GM19452 (cell line): ENCODE results near the gene NLRP1.

ENCODE experiments used
- ATAC-seq: cut with Tn5 transposase; IDR thresholded peaks from one replicate; pipeline ENCODE4 v1.9.1; 2021; ENCODE audit not compliant: unreplicated experiment

The NLRP1 gene

DNA sequence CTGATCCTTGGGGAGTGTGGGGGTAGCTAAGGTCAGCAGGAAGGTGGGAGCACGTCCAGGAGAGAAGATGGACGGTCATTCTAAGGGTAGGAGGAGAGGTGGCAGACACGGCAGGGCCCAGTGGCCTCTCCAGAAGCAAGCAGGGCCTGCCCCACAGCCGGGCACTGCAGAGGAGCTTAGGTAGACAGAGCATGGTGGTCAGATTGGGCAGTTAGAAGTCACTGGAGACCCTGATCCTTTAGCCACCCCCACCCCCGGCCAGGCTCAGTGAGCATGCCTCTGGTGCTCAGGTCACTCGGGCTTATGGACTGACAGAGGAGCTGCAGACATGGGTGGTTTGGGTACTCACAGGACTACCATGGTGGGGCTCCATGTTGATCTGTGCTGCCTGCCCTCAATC lies 26.3 kb downstream of the NLRP1 start:
- no peak for ATAC-seq

DNA sequence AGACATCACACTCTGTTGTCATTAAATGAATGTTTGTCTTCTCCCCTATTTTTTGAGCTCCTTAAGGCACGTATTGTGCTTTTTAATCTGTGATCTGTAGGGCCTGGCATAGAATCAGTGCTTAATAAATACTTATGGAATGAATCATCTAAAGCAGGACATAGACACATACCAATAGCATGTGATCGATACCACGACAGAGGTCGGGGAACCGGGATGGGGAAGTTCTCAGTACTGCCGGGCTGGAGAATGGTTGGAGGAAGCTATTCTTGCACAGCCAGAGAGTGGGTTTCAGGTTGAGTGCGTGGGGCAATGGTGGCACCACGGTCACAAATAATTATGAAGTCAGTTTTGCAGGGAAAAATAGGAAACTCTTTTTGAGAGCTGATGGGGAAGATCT lies 26.8 kb downstream of the NLRP1 start:
- no peak for ATAC-seq

DNA sequence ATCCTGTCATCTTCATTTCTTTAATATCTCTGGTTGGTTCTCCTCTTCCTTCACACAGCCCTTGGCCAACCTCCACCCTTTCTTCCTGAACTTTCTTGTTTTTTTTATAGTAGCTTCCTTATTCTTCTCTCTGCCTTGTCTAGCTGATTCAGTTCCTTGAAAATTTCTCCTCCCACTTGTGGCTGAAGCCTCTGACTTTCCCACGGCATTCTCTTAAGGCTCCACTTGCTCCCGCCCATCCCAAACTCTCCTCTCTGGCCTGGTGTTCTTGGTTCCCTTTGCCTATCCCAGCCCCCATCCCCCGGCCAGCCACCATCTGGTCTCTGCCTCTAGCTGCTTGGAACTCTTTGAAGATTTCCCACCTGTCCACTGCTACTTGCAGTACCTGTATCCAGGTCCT lies 29.1 kb downstream of the NLRP1 start:
- no peak for ATAC-seq

DNA sequence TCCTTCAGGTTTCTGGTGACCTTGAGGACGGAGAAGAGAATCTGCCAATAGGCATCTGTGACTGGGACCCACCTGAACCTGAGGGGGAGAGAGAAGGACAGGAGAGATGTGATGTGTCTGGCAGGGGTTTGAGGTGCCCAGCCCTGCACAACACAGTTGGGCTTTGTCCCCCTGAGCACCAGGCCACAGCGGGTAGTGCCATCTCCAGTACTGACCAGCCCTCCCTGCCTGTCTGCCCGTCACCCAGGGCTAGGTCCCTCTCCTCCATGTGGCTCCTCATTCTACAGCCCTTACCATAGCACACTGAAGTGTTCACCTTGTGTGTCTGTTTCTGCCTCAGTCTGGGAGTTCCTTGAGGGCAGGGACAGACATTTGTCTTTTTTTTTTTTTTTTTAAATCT lies 30.8 kb downstream of the NLRP1 start:
- ATAC-seq, result no peak

DNA sequence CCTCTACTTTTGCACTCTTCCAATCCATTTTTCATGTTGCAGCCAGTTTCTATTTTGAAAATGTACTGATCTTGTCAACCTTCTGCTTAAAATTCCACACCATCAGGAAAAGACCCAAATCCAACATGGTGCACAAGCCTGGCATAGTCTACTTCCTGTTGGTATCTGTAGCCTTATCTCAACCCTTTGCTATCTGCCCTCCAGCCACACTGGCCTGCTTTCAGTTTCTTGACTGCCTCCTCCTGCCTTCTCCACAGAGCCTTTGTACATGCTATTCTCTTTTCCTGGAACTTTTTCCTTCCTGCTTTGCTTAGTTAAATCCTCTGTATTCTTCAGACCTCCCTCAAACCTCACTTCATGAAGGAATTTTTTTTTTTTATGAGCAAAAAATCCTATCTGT lies 31.5 kb downstream of the NLRP1 start:
- no peak for ATAC-seq

DNA sequence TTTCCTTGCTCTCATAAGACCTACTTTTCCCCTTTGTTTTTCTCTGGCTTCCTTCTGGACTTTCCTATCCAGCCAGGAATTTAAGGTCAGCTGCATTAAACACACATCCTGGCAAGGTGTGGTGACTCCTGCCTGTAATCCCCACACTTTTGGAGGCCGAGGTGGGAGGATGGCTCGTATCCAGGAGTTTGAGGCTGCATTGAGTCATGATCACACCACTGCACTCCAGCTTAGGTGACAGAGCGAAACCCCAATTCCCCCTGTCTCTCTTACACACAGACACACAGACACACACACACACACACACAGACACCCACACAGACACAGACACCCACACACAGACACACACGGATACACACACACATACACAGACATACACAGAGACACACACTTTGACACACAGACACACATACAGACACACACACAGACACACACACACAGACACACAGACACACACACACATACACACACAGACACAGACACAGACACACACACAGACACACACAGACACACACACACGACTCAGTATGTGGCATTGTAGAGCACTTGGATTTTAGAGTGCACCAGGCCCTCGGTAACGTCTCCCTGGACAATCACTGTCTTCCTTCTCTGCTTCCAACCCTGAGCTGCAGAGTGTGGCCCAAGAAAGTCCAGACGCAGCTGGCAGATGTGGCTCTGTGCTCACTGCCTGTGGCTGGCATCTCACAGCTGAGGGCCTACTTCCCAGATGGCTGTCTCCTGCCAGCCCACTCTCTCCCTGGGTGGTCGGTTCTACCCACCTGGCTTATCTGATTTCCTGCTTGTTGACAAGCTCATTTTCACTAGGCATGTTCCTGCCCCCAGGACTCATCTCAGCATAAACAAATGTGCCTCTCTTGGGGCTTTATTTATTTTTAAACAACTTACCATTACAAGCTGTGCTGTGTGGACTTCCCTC lies 39.0 kb downstream of the NLRP1 start:
- ATAC-seq, result no peak

DNA sequence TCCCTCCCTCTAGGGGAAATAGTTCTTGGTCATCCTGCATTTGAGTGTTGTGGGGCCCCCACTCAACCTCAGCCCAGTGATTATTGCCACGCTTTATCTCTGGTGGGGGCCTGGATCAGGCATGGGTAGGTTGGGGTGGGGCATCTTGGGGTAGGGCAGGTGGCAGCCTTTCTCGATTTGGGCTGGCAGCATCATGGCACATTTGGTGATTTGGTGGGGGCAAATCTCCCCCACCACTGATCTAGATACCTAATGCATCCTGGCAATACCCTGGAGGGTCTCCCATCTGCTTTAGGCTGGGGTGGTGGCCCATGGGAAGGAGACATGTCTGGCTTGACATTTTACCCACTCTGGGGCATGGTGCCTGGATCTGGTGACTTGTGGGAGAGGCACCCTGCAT lies 40.2 kb downstream of the NLRP1 start:
- ATAC-seq, result no peak

DNA sequence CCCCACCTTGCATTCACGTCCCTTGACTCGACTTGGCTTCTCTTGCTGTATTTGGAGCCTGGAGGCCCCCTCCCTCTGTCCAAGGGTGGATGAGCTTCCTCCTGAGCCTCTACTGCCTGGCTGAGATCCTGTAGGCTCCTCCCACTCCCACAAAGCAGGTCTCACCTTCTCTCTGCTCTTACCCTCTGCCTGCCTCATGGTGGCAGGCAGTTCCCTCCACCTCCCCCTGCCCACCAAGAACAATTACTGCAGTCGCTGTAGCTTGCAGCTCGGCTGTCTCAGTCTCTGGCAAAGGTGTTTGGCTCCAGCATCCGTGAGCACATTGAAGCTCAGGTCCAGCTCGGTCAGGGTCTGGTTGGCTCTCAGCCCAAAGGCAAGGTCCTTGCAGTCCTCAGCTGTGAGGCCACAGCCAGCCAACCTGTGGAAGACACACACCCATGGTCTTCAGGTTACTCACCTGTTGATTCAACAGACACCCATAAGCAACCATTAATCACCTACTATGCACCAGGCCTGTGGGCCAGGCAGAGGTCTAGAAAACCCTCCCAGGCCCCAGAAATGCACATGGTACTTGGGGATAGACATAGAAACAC lies 42.6 kb downstream of the NLRP1 start:
- ATAC-seq, result no peak

DNA sequence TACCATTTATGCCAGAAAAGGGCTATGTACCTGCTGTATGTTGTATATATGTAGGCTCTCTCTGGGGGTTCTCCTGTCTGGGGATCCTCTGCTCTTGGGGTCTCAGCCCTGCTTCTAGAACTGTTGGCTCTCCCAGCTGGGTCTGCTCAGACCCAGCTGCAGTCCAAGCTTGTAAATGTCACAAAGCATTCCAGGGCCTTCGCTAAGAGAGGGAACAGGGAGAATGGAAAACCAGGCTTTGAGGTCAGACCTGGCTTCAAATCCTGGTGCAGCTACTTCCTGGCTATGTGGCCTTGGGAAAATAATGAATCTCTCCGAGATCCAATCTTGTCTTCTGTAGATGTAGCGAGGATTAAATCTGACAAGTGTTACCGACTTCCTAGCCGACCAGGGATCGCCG lies 44.0 kb downstream of the NLRP1 start:
- no peak for ATAC-seq

DNA sequence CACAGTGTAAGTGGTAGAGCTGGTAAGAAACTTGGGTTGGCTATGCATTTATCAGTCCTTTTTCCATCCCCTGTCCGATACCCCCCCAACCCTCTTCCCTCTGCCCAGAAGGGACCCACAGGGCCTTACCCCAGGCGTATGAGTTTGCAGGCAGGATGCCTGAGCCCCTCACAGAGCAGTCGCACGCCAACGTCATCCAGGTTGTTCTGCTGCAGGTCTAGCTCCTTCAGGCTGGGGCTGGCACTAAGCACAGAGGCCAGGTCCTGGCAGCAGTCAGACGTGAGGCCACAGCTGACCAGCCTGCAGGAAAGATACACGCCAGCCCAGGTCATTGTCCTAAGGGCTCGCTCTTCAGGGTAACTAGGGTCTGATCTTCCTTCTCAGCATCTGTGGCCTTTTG lies 45.0 kb downstream of the NLRP1 start:
- ATAC-seq, result no peak

DNA sequence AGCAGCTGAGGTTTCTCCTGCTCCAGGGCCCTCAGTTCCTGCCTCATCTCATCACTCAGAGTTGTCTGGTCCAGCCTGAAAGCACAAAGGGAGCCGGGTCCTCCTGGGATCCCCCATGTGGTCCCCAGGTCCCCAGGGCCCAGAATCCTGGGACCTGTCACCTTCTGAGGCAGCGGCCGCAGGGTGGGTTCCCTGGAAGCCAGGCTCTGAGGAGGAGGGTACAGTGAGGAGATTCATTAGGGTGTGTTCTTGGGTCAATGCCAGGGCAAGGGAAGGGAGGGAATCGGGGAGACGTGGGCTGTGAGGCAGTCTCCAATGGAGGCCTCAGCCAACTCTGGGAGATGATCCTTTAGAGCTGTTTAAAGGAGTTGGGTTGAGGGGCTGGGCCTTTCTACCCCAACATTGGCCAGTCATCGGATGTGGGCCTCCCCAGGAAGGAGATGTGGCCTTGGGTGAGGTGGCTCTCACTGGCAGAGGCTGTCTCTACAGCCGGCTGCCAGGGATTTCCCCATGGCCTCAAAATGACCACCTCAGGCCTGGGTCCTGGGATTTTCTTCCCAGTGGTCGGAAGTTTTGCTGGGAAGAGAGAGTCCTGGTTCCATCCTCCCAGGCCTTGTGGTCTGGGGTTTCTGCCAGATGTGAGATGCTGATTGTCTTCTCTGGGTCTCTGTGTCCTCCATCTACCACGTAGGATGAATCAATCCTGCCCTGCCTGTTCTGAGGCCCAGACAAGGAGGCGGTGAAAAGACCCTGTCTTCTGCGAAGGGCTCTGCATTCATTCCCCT lies 47.3 kb downstream of the NLRP1 start:
- no peak for ATAC-seq

DNA sequence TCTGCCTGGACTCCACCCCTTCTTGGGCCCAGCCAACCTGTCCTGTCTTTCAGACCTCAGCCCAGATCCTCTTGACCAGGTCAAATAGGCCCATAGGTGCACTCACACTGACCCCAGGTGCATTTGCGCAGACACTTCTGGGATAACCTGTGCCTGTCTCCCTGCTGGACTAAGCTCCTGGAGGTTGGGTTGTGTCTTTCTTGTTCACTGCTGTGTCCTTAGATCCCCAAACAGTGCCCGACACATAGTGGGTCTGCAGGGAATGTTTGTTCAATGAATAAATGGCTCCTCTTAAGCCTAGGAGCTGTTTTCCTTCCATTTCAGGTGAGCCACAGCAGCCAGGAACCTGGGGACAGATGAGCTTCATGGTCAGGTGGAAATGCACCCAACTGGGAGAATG lies 48.9 kb downstream of the NLRP1 start:
- no peak for ATAC-seq

DNA sequence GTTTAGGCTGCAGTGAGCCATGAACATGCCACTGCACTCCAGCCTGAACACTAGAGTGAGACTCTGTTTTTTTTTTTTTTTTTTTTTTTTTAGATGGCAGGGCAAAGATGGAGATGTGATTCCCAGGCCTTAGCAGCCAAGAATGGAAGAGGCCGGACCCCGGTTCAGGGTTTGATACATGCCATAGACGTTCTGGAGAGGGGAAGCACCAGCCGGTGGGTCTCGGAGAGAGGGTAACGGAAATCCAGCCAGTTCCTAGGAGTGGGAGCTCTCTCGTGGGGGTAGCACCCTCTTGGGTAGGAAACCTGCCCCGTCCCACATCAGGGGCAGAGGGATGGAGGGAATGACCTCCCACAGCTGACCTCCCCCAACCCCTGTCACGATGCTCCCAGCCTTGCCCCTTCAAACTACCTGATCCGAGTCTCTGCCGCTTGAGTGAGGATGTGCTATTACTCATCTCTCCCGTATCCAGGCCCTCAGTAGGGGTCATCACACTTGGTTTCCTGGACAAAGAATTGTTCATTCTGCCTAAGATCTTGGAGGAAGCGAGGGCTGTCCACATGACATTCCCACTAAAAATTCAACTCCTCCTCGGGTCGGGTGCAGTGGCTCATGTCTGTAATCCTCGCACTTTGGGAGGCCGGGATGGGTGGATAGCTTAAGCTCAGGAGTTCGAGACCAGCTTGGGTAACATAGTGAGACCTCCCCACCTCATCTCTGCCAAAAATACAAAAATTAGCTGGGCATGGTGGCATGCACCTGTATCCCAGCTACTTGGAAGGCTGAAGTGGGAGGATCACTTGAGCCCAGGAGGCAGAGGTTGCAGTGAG lies 50.6 kb downstream of the NLRP1 start:
- ATAC-seq, result no peak

DNA sequence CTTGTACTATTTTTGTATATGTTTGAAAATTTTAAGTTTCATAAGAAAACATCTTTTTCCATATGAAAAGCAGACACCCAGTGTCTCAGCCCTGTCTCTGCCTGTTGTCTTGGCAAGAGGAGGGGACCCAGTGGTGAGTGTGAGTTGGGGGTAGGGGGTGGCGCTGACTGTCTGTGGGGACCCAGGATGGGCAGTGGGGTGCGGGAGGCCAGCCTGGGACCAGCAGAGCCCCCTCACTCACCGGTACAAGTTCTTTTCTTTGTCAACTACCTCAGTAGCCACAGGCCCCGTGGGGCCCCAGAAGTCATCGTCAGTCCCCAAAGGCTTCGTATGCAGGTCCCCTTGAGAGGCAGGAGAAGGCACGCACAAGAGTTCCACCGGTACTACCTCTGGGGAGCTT lies 51.7 kb downstream of the NLRP1 start:
- no peak for ATAC-seq

DNA sequence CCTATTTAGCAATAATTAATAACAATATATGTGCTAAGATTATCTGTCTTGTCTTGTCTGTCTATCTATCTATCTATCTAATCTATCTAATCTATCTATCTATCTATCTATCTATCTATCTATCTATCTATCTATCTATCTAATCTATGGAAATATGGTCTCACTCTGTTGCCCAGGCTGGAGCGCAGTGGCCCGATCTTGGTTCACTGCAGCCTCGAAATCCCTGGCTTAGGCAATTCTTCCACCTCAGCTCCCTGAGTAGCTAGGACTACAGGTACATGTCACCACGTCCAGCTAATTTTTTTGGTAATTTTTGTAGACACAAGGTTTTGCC lies 53.3 kb downstream of the NLRP1 start:
- ATAC-seq, result no peak

DNA sequence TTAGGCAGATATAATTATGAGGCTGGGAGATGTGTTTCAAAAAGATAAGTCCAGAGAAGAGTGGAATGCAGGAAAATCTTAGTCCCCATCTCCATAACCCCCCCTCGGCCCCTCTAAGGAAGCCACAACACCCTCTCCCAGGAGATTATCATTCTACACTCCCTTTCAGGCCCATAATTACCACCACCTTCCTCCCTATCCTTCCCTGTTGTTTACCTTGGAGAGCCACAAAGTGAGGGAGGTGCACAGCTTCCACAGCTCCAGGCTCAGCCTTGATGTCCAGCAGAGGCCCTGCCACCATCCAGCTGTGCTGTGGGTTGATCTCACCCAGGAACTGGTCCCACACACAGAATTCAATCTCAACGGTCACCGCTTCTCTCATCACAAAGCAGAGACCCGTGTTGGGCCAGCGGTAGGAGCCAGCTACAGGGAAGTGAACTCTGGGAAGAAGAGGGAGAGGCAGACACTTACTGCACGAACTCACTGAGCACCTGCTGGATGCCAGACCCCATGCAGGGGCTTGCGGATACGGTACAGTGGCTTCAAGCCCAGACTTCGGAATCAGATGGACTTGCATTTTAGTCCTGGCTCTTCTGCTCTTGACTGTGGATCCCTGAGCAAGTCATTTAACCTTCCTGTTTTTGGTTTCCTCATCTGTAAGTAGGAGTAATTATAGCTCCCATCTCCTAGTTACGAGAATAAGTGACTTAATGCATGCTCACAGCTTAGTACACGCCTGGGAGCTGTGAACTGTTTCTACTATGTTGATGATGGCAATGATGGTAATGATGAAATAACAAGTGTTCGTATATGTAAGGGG lies 53.8 kb downstream of the NLRP1 start:
- ATAC-seq, result no peak

DNA sequence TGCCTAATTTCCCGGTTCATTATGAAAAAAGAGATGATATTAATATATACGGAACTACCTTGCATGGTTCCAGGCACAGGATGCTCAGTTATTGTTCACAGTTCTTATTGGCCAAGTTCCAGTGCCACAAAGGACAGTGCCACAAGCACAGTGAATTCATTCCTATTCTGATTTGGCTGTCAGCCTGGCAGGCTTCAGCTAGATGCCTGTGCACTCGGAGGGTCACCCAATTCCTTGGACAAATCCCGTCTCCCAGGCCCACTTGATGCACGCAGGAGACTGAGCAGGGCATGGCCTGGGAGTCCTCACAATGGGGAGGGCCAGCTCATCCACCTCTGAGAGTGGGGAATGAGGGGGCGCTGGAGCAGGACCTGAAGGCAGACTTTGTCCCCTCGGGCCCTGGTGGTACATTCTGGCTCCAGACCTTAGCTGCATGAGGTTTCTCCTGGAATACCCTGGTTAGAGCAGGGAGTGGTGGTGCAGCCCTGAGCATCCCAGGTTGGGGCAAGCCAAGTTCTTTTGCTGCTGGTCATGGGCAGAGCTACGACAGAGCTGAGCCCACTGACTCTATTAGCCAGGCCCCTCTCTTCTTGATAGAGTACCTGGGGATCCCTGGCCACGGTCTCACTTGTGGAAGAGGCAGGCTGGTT lies 56.6 kb downstream of the NLRP1 start:
- ATAC-seq, result no peak

DNA sequence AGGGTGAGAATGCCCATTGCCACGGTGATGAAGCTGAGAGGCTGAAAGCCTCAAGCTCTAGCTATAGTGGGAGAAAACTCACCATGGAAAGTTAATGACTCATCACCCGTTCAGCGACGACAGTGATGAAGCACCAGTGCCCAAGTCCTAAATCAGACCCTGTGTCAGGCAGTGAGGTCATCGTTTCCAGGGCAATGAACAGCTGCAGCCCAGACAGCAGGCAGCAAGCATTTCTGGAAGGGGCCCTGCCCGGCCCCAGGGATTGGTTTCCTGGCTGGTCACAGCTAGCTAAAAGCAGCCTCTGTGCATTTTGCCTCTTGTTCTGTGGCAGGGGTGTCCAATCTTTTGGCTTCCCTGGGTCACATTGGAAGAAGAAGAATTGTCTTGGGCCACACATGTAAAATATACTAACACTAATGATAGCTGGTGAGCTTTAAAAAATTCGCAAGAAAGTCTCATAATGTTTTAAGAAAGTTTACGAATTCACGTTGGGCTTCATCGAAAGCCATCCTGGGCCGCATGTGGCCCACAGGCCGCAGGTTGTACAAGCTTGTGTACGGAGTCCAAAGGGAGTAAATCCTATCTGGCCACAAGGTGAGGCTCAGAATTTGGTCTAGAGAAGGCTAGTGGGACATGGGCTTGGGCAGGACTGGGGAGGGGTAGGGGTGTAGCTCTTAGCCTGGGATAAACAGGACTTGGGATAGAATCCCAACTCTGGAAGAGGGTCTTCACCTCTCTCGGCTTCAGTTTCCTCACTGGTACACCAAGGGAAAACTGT lies 57.3 kb downstream of the NLRP1 start:
- ATAC-seq, result no peak

DNA sequence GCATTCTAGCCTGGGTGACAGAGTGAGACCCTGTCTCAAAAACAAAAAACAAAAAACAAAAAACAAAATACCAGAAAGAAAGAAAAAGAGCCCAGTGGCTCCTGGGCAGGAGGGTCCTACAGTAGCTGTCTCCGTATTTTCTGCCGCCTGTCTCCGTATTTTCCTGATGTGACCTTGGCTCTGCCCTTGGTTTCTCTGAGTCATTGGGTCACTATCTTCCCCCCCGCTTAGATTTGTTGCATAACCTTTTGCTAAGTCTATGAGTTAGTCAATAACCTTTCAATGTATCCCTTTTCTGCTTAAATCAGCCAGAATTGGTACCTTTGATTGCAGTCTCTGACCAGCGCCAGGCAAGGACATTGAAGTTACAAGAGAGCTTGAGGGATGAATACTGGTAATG lies 61.1 kb downstream of the NLRP1 start:
- ATAC-seq, result no peak
